ENCODE data around the gene PLCB3. TPM values are rescaled to one million over a fixed set of nuclear protein-coding genes. Genes with fewer than 3 reads are reported as not detected.
A peak's percentile ranks its signal among the peaks of the same experiment; 100 is the strongest.

Gene PLCB3
- total and polyA plus RNA-seq, 2 of the 13 experiments (the other 11 are each of a cell fraction or from before 2014, with no cell fraction given): 7.5 to 13.8 TPM

- TF ChIP-seq ZNF451 (CRISPR knock-in tag; IDR thresholded peaks at IDR 0.05) (no peak; the same call in 1 of the 2 replicates), GTF2F1 (IDR thresholded peaks at IDR 0.05; ENCODE audit: low read length) (no peak), POGK (CRISPR knock-in tag; conservative IDR thresholded peaks at IDR 0.05) (peak; percentile 53; the same call in 1 of the 2 replicates), SIN3B (IDR thresholded peaks at IDR 0.05; ENCODE audit: low read length) (no peak), ZNF414 (CRISPR knock-in tag; IDR thresholded peaks at IDR 0.05) (0 out of 2 replicates have a peak, but pooled peaks have one; percentile 72), SMAD1 (CRISPR knock-in tag; IDR thresholded peaks at IDR 0.05; ENCODE audit: borderline replicate concordance, low read depth) (no peak), KDM2A (CRISPR knock-in tag; IDR thresholded peaks at IDR 0.05; ENCODE audit: borderline replicate concordance, low read depth) (peak; percentile 84; the same call in 1 of the 2 replicates), ZNF276 (CRISPR knock-in tag; IDR thresholded peaks at IDR 0.05; ENCODE audit: low read depth) (no peak), ATF7 (IDR thresholded peaks at IDR 0.05) (no peak), ATF7 (CRISPR knock-in tag; IDR thresholded peaks at IDR 0.05) (no peak), TP53 (CRISPR knock-in tag; conservative IDR thresholded peaks at IDR 0.05) (0 out of 2 replicates have a peak, but pooled peaks have one; percentile 7), ZBTB2 (CRISPR knock-in tag; IDR thresholded peaks at IDR 0.05; ENCODE audit: low read depth) (peak; percentile 53; the same call in 1 of the 2 replicates), SYNCRIP (IDR thresholded peaks at IDR 0.05; ENCODE audit: insufficient read depth, low read depth, low read length) (no peak), MTF1 (CRISPR knock-in tag; IDR thresholded peaks at IDR 0.05) (no peak), NFYC (CRISPR knock-in tag; IDR thresholded peaks at IDR 0.05) (peak; percentile 83), ZNF280B (CRISPR knock-in tag; IDR thresholded peaks at IDR 0.05; ENCODE audit: borderline replicate concordance) (no peak), ZNF512B (CRISPR knock-in tag; IDR thresholded peaks at IDR 0.05; ENCODE audit: borderline replicate concordance) (no peak)
Observed at GRCh38 chr11:64225608-64226506, 25.5 kb upstream of the PLCB3 start, which contains the start of the genes NUDT22 and TRPT1 (continued).
